HCT116 (cell line): ENCODE measurements around the gene PLCH2. TPM values are rescaled to one million over a fixed set of nuclear protein-coding genes. Genes with fewer than 3 reads are reported as not detected.

Source experiments
- ATAC-seq: fragments of 200-7000 bp; cut with Tn5 transposase; 2 replicates; pipeline ENCODE4 v1.9.1; 2020; ENCODE audit warnings: mild to moderate bottlenecking, moderate library complexity
- BruUV-seq: library from RNA; stranded (reverse); fragments of 400-500 nt; replicated peaks from 2 replicates; lab custom pipeline; 2021; lab: Mats Ljungman, UMichigan
- CTCF ChIA-PET: fragments of 300-600 bp; sonication (Branson Sonifier 250); formaldehyde crosslinking; loops from one replicate; lab custom pipeline; 2021; ENCODE audit warnings: antibody characterized with exemption; lab: Charles Lee
- POLR2A ChIA-PET: fragments of 300-600, 350-600 bp; sonication (Branson Sonifier 250); formaldehyde crosslinking; loops from one replicate; lab custom pipeline; 2021; ENCODE audit warnings: antibody characterized with exemption; lab: Charles Lee
- RAD21 ChIA-PET, 2 experiments: fragments of 300-600 bp; sonication (Branson Sonifier 250); formaldehyde crosslinking; loops; one replicate each; lab custom pipeline; 2023; ENCODE audit warnings: low total read pairs in 2 of 2; ENCODE audit not compliant: uncharacterized antibody in 2 of 2, unreplicated experiment in 2 of 2, low non-redundant PET in 1 of 2; lab: Charles Lee
- DNase-seq: peaks from one replicate; pipeline ENCODE4 v3.0.0-alpha.2; 2010; ENCODE audit warnings: low read depth, low spot score
- H2AFZ ChIP-seq: fragments of 200-600 bp; shearing (Covaris generic), sonication (generic); 2 replicates; pipeline ENCODE4 v1.6.1; 2017; ENCODE audit warnings: low read depth, mixed run types, mixed read lengths, antibody characterized with exemption, low read length; ENCODE audit not compliant: poor library complexity, severe bottlenecking
- H3K27ac ChIP-seq: 2 replicates; pipeline ENCODE4 v1.5.1; 2012; ENCODE audit warnings: low read depth, low read length
- H3K27me3 ChIP-seq: fragments of 200-600 bp; sonication (generic); 2 replicates; pipeline ENCODE4 v1.6.1; 2016; ENCODE audit warnings: mixed run types, low read length, mixed read lengths; ENCODE audit not compliant: insufficient read depth
- H3K36me3 ChIP-seq, 2 experiments: fragments of 200-500 bp in 1 of 2; fragments of 200-600 bp in 1 of 2; sonication (Bioruptor generic) in 1 of 2; sonication (generic) in 1 of 2; 2 replicates each; pipeline versions ENCODE4 v1.5.1 to v1.6.1; 2014 to 2016; ENCODE audit warnings: low read length in 2 of 2, inconsistent platforms in 1 of 2, mixed read lengths in 1 of 2, mixed run types in 1 of 2; ENCODE audit not compliant: insufficient read depth in 2 of 2, control insufficient read depth in 1 of 2
- H3K4me1 ChIP-seq, 2 experiments: fragments of 200-600 bp in 1 of 2; sonication (generic) in 1 of 2; 2 replicates each; pipeline versions ENCODE4 v1.5.1 to v1.6.1; 2012 to 2017; ENCODE audit warnings: low read length in 2 of 2, inconsistent platforms in 1 of 2, mild to moderate bottlenecking in 1 of 2, mixed read lengths in 1 of 2, mixed run types in 1 of 2, moderate library complexity in 1 of 2; ENCODE audit not compliant: insufficient read depth in 2 of 2, control insufficient read depth in 1 of 2
- H3K4me2 ChIP-seq: fragments of 200-600 bp; sonication (generic); 2 replicates; pipeline ENCODE4 v1.6.1; 2017; ENCODE audit warnings: mixed run types, low read length, mixed read lengths
- H3K4me3 ChIP-seq, 2 experiments: fragments of 200-600 bp in 1 of 2; sonication (generic) in 1 of 2; replicated peaks in 1 of 2; 2 replicates each; pipeline ENCODE4 v1.5.1; 2011 to 2016; ENCODE audit warnings: low read length in 2 of 2, control low read depth in 1 of 2, low read depth in 1 of 2, mild to moderate bottlenecking in 1 of 2, mixed read lengths in 1 of 2, mixed run types in 1 of 2
- H3K79me2 ChIP-seq: fragments of 200-600 bp; sonication (generic); 2 replicates; pipeline ENCODE4 v1.6.1; 2017; ENCODE audit warnings: mild to moderate bottlenecking, mixed run types, low read length, moderate library complexity, mixed read lengths; ENCODE audit not compliant: insufficient read depth
- H3K9ac ChIP-seq: fragments of 200-600 bp; sonication (generic); 2 replicates; pipeline ENCODE4 v1.6.1; 2016; ENCODE audit warnings: low read length, mixed read lengths
- H3K9me2 ChIP-seq: fragments of 200-600 bp; sonication (generic), shearing (Covaris generic); 2 replicates; pipeline ENCODE4 v1.6.1; 2017; ENCODE audit warnings: mixed run types, mild to moderate bottlenecking, moderate library complexity; ENCODE audit not compliant: insufficient read depth
- H3K9me3 ChIP-seq, 2 experiments: fragments of 200-500 bp in 1 of 2; fragments of 200-600 bp in 1 of 2; sonication (Bioruptor generic) in 1 of 2; sonication (generic) in 1 of 2; 2 replicates each; pipeline ENCODE4 v1.6.1; 2014 to 2017; ENCODE audit warnings: low read length in 2 of 2, mixed read lengths in 2 of 2, inconsistent platforms in 1 of 2, low read depth in 1 of 2, mild to moderate bottlenecking in 1 of 2, mixed run types in 1 of 2, moderate library complexity in 1 of 2; ENCODE audit not compliant: control insufficient read depth in 1 of 2, insufficient read depth in 1 of 2
- H4K20me1 ChIP-seq: fragments of 200-600 bp; sonication (generic), shearing (Covaris generic); 2 replicates; pipeline ENCODE4 v1.6.1; 2017; ENCODE audit warnings: mixed run types, mild to moderate bottlenecking, moderate library complexity; ENCODE audit not compliant: insufficient read depth
- CBX3 ChIP-seq: IDR thresholded peaks from 2 replicates; pipeline ENCODE4 v1.6.1; 2012; ENCODE audit warnings: low read depth
- FOSL1 ChIP-seq: IDR thresholded peaks from 2 replicates; pipeline ENCODE4 v1.6.1; 2012; ENCODE audit warnings: low read depth
- JUND ChIP-seq: IDR thresholded peaks from 2 replicates; pipeline ENCODE4 v1.6.1; 2012
- POLR2A ChIP-seq: IDR thresholded peaks from 2 replicates; pipeline ENCODE4 v1.7.0; 2011; ENCODE audit warnings: borderline replicate concordance; ENCODE audit not compliant: insufficient read depth, insufficient read length; ENCODE audit errors: extremely low read depth
- ZFX ChIP-seq: fragments of 450-650 bp; IDR thresholded peaks from 2 replicates; pipeline ENCODE4 v1.6.1; 2017
- ZNF274 ChIP-seq: fragments of 200-500 bp; sonication (Bioruptor generic); IDR thresholded peaks from 2 replicates; pipeline ENCODE4 v1.6.1; 2014; ENCODE audit warnings: mild to moderate bottlenecking, low read depth, low read length, inconsistent platforms
- intact Hi-C: fragments of 100-400 bp; cut with micrococcal nuclease; formaldehyde crosslinking; loops from 2 replicates; pipeline ENCODE4 v1.10.0; 2022
- total RNA-seq: library from RNA; stranded (reverse); gene quantifications from one replicate; pipeline ENCODE4 v1.2.1, GENCODE V29; 2021; ENCODE audit not compliant: unreplicated experiment
- TF ChIP-seq, protein P1 (sequence below), 3 experiments: fragments of 200-600 bp in 1 of 3; sonication (generic) in 1 of 3; IDR thresholded peaks in 2 of 3; conservative IDR thresholded peaks in 1 of 3; 2 replicates each; pipeline ENCODE4 v1.5.1; 2012 to 2017; ENCODE audit warnings: low read depth in 2 of 3, low read length in 2 of 3, antibody characterized with exemption in 1 of 3, borderline replicate concordance in 1 of 3, control low read depth in 1 of 3, mild to moderate bottlenecking in 1 of 3, mixed read lengths in 1 of 3, mixed run types in 1 of 3, moderate library complexity in 1 of 3; ENCODE audit not compliant: insufficient read depth in 1 of 3

PLCH2 gene
- total RNA-seq, 1 experiment from 2014 or later: 2.0 TPM

DNA sequence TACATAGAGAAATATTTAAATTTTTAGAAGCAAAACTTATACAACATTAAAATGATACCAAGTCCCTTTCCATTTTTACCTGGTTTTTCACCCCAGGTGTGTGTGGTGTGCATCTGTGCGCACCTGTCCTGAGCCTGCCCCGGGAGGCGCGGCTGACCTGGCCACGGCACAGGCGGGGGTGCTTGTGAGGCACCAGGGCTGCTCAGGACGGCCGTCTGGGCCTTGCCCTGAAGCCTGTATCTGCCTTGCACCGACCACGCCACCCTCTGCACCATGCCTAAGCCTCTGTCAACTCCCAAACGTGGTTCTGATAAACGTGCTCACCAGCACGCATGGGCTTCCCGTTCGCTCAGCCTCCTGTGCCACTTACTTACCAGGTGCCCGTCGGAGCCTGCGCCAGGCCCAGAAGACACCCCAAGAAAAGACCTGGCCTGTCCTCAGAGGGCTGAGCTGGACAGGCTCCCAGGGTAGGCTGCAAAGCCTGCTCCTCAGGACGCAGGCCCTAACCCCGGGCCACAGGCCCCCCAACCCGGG is 29.4 kb downstream of the PLCH2 start:
- ChIA-PET CTCF (no interaction called here), RAD21 (no interaction called here), POLR2A (no interaction called here)
- no peak for TF ChIP-seq ZFX
- no peak for TF ChIP-seq FOSL1
- no peak for TF ChIP-seq ZNF274
- TF ChIP-seq CBX3: no peak
- no peak for TF ChIP-seq JUND
- no peak for TF ChIP-seq POLR2A
- TF ChIP-seq, protein P1, sequence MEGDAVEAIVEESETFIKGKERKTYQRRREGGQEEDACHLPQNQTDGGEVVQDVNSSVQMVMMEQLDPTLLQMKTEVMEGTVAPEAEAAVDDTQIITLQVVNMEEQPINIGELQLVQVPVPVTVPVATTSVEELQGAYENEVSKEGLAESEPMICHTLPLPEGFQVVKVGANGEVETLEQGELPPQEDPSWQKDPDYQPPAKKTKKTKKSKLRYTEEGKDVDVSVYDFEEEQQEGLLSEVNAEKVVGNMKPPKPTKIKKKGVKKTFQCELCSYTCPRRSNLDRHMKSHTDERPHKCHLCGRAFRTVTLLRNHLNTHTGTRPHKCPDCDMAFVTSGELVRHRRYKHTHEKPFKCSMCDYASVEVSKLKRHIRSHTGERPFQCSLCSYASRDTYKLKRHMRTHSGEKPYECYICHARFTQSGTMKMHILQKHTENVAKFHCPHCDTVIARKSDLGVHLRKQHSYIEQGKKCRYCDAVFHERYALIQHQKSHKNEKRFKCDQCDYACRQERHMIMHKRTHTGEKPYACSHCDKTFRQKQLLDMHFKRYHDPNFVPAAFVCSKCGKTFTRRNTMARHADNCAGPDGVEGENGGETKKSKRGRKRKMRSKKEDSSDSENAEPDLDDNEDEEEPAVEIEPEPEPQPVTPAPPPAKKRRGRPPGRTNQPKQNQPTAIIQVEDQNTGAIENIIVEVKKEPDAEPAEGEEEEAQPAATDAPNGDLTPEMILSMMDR (IDR thresholded peaks at IDR 0.05 in 2 of 3, conservative IDR thresholded peaks at IDR 0.05 in 1 of 3; ENCODE audit: borderline replicate concordance in 1 of 3, insufficient read depth in 1 of 3, low read depth in 2 of 3, low read length in 2 of 3): no peak
- Histone ChIP-seq H3K4me2 (no peak overlapping the region), H3K4me1 (no peaks in the 10 kb centered on the region), H3K27me3 (no peaks in the 10 kb centered on the region), H3K27ac (no peak overlapping the region), H3K36me3 (peaks cover 0 to 6% of the 10 kb centered on the region in 2 experiments; a peak in 2 of 4 replicates), H3K9ac (no peak overlapping the region), H3K9me3 (no peaks in the 10 kb centered on the region), H3K9me2 (no peaks in the 10 kb centered on the region), H3K4me3 (no peak overlapping the region), H3K79me2 (no peaks in the 10 kb centered on the region), H4K20me1 (no peaks in the 10 kb centered on the region), H2AFZ (no peak overlapping the region)
- intact Hi-C loops: no loop called here
- no TSS peak for BruUV-seq
- ATAC-seq (peak; percentile 26; the same call in 1 of the 2 replicates), DNase-seq (no peak)
